ENCODE results near the gene PRSS1.
"Not testable (repeated sequence)": the region's sequence is repeated elsewhere in the genome, so short reads cannot be mapped to it uniquely, and the experiment has no call there.

The PRSS1 gene

DNA sequence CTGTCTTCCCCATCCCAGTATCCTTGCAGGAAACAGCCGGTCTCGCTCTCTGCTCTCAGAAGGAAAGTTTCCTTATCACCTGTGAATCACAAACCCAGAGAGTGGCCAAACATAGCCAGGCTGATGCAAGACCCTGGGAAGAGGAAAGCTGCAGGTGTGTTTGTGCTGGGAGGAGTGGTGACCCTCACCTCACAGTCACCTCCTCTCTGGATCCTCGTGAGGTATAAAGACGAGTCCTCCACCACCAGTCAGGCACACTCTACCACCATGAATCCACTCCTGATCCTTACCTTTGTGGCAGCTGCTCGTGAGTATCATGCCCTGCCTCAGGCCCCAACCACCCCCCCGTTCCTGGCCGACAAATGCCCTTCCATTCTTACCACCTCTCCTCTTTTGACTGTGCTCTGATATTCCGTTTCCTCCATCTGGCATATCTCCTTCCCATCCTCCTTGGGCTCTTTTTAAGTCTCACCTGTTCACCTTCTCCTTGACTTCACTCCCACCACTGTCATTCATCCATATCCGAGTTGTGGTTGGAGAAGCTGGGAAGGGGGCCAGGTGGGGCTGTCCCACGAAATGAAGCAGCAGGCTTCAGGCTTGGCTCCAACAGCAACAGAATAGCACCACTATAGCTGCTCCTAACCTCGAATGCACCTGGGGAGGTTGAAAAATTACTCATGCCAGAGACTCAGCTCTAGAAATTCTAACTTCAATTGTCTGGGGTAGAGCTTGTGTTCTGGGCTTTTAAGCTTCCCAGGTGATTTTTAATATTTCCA is at the start of gene PRSS1:
TSS of gene PRSS1 (plus strand) at position 255 of the 776 bp plus-strand sequence. CDS start at position 268, 13 bp downstream.
- DNase-seq: no peak
- no peak for TF ChIP-seq POLR2A (IDR thresholded peaks at IDR 0.05; ENCODE audit: low read length)
- no peak for TF ChIP-seq GATA1 (IDR thresholded peaks at IDR 0.05; ENCODE audit: low read depth, low read length)

GRCh38 chr7:142700935-142701334 is 48.3 kb upstream of the PRSS1 start:
- not testable (repeated sequence) for DNase-seq

GRCh38 chr7:142703655-142704305 is 45.5 kb upstream of the PRSS1 start:
- TF ChIP-seq POLR2A (IDR thresholded peaks at IDR 0.05; ENCODE audit: low read length) (no peak), GATA1 (IDR thresholded peaks at IDR 0.05; ENCODE audit: low read depth, low read length) (no peak)
- no peak for DNase-seq

- DNase-seq: not testable (repeated sequence)
Measured at GRCh38 chr7:142708726-142709125, 40.5 kb upstream of the PRSS1 start.

GRCh38 chr7:142709921-142710320 is 39.4 kb upstream of the PRSS1 start:
- DNase-seq: no peak
- no peak for TF ChIP-seq POLR2A (IDR thresholded peaks at IDR 0.05; ENCODE audit: low read length)
- no peak for TF ChIP-seq GATA1 (IDR thresholded peaks at IDR 0.05; ENCODE audit: low read depth, low read length)

GRCh38 chr7:142711196-142711595 is 38.1 kb upstream of the PRSS1 start:
- no peak for DNase-seq
- TF ChIP-seq GATA1 (IDR thresholded peaks at IDR 0.05; ENCODE audit: low read depth, low read length) (no peak), POLR2A (IDR thresholded peaks at IDR 0.05; ENCODE audit: low read length) (no peak)

DNA sequence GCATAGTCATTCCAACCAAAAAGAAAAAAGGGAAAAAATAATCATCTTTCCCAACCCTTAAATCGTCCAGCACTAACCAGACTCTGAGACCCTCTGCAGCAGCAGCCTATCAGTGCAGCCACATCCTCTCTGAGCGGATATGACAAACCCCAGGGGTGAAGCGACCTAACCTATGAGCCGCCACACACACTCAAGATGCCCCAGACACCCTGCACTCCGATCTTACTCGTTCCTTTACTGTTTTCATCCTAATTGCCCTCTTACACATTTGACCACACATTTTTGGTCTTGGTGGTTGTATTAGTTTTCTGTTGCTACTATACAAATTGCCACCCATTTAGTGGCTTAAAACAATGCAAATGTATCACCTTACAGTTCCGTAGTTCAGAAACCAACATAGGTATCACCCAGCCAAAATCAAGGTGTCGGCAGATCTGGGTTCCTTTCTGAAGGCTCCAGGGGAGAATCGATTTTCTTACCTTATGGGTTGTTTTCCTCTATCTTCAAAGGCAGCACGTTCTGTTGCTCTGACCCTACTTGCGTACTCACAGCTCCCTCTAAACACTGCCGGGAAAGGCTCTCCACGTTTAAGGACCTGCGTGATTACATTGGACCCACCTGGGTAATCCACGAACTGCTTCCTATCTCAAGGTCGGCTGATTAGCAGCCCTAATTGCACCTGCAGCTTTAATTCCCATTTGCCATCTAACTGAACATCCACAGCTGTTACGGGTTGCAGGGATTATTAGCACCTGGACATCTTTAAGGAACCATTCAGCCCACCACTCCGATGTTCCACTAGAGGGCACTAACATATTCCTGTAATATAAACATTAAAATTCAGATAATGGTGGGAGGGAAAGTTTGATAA is 37.3 kb upstream of the PRSS1 start:
- no peak for TF ChIP-seq POLR2A (IDR thresholded peaks at IDR 0.05; ENCODE audit: low read length)
- no peak for TF ChIP-seq GATA1 (IDR thresholded peaks at IDR 0.05; ENCODE audit: low read depth, low read length)
- DNase-seq: peak; percentile 8 to 29

DNA sequence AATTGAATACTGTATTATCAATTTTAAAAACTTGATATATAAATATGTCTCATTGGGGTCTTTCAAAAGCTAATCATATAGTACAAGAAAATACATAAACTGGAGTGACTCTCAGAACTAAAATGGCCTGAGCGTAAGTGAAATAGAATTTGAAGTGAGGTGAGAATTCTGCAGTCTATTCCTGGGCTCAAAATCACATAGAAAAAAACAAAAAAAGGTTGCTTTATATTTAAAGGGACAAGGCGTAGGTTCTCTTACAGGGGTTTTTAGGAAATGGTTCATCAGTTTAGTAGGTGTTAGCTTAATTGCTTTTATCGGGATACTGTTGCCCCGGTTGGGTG is 36.7 kb upstream of the PRSS1 start:
- no peak for DNase-seq
- TF ChIP-seq GATA1 (IDR thresholded peaks at IDR 0.05; ENCODE audit: low read depth, low read length): no peak
- no peak for TF ChIP-seq POLR2A (IDR thresholded peaks at IDR 0.05; ENCODE audit: low read length)

- TF ChIP-seq POLR2A (IDR thresholded peaks at IDR 0.05; ENCODE audit: low read length) (no peak), GATA1 (IDR thresholded peaks at IDR 0.05; ENCODE audit: low read depth, low read length) (no peak)
Measured at GRCh38 chr7:142714375-142714774, 34.9 kb upstream of the PRSS1 start.

DNA sequence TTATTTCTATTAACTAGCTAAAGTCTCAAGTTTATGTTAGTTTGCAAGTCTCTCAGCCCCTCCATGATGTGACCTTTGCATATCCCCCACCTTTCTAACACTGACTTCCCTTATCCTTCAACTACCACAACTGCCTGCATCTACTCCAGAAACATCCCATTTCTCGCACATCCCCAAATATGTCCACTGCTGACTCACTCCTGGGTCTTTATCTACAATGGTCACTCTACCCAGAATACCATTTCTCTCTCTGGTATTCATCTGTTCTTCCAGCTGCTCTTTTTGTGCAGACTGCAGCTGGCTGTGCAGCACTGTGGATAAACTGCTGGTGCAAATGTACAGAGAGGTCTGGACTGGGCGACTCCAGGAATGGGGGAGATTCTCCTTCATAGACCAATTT is 32.7 kb upstream of the PRSS1 start:
- DNase-seq: peak in 1 of 2 experiments; percentile 37
- TF ChIP-seq POLR2A (IDR thresholded peaks at IDR 0.05; ENCODE audit: low read length) (no peak), GATA1 (IDR thresholded peaks at IDR 0.05; ENCODE audit: low read depth, low read length) (no peak)

More at GRCh38 chr7:142714375-142714774, 34.9 kb upstream of the PRSS1 start:
- DNase-seq: no peak

DNA sequence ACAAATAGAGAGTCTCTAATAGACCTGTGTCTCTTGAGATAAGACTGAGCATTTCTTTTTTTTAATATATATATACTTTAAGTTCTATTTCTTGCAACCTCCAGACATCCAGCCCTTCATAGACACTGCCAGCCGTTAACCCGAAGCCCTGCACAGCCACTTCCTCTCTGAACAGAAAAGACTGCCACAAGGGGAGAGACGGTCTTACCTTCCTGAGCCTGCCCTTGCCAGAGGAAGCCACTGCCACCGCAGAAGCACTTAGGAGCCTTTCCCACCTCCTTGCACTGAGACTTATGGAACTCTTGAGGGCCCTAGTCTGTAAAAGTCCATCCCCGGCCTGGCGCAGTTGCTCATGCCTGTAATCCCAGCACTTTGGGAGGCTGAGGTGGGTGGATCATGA is 31.8 kb upstream of the PRSS1 start:
- DNase-seq: no peak
- TF ChIP-seq GATA1 (IDR thresholded peaks at IDR 0.05; ENCODE audit: low read depth, low read length): no peak
- TF ChIP-seq POLR2A (IDR thresholded peaks at IDR 0.05; ENCODE audit: low read length): no peak

- DNase-seq: no peak
- TF ChIP-seq POLR2A (IDR thresholded peaks at IDR 0.05; ENCODE audit: low read length): no peak
- no peak for TF ChIP-seq GATA1 (IDR thresholded peaks at IDR 0.05; ENCODE audit: low read depth, low read length)
Measured at GRCh38 chr7:142718313-142718712, 31.0 kb upstream of the PRSS1 start.

DNA sequence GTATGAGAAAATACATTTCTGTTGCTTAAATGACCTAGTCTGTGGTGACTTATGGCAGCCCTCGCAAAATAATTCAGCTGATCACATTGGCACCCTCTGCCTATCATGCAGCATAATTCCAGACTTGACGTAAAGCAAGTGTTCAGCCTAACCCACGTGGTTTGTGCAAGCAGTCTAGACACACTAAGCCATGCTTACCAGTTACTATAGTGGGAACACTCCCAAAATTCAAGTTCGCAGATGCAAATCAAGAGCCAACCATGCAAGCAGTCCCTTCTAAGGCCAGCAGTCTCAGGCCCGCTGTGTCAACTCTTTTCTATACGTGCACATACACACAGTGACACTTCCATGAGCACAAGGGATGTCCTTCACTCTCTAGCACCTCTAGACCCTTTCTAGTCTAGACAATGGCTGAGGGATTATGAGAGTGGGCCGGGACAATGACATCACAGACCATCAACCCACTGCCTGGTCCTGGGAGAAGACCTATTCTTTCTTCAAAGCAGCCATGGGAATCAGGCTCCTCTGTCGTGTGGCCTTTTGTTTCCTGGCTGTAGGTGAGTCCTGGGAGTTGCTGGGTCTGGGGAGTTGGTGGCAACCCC is 29.0 kb upstream of the PRSS1 start:
- TF ChIP-seq GATA1 (IDR thresholded peaks at IDR 0.05; ENCODE audit: low read depth, low read length) (no peak), POLR2A (IDR thresholded peaks at IDR 0.05; ENCODE audit: low read length) (no peak)
- DNase-seq: no peak

GRCh38 chr7:142720986-142721385 is 28.3 kb upstream of the PRSS1 start:
- DNase-seq: no peak
- TF ChIP-seq GATA1 (IDR thresholded peaks at IDR 0.05; ENCODE audit: low read depth, low read length) (no peak), POLR2A (IDR thresholded peaks at IDR 0.05; ENCODE audit: low read length) (no peak)

Measured in erythroblast (primary cell).